Activated CD4-positive, CD25-positive, alpha-beta regulatory T cell (primary cell): ENCODE results near the gene GOLGA6L22.
"Not testable (repeated sequence)": the region's sequence is repeated elsewhere in the genome, so short reads cannot be mapped to it uniquely, and the experiment has no call there.

Experiments used
- DNase-seq, 4 experiments: peaks; one replicate each; lab custom pipeline; 2025; lab: John Stamatoyannopoulos, UW

Gene GOLGA6L22

GRCh38 chr15:22458603-22459002 lies at the start of gene GOLGA6L22:
Gene GOLGA6L22, plus strand, starts transcription at chr15:22458903. Its CDS starts 91 bp downstream, at chr15:22458994.
- not testable (repeated sequence) for DNase-seq

- DNase-seq: not testable (repeated sequence)
These were observed 41.4 kb upstream of the GOLGA6L22 start for GRCh38 chr15:22417288-22417687.

GRCh38 chr15:22417795-22418194 lies 40.9 kb upstream of the GOLGA6L22 start:
- DNase-seq: not testable (repeated sequence)

GRCh38 chr15:22418212-22418611 lies 40.5 kb upstream of the GOLGA6L22 start:
- DNase-seq: not testable (repeated sequence)

GRCh38 chr15:22418666-22419065 lies 40.0 kb upstream of the GOLGA6L22 start:
- DNase-seq: not testable (repeated sequence)

- DNase-seq: not testable (repeated sequence)
These were observed 38.4 kb upstream of the GOLGA6L22 start for GRCh38 chr15:22420340-22420739.

GRCh38 chr15:22429426-22429825 lies 29.3 kb upstream of the GOLGA6L22 start:
- not testable (repeated sequence) for DNase-seq

- DNase-seq: not testable (repeated sequence)
These were observed 27.0 kb upstream of the GOLGA6L22 start for GRCh38 chr15:22431687-22432086.

GRCh38 chr15:22494490-22495113 lies 35.9 kb downstream of the GOLGA6L22 start:
- not testable (repeated sequence) for DNase-seq

GRCh38 chr15:22497200-22497599 lies 38.5 kb downstream of the GOLGA6L22 start:
- DNase-seq: not testable (repeated sequence)

GRCh38 chr15:22498220-22498925 lies 39.7 kb downstream of the GOLGA6L22 start:
- DNase-seq: not testable (repeated sequence)

- not testable (repeated sequence) for DNase-seq
These were observed 43.6 kb downstream of the GOLGA6L22 start for GRCh38 chr15:22502272-22502671.

GRCh38 chr15:22506959-22507358 lies 48.3 kb downstream of the GOLGA6L22 start:
- DNase-seq: not testable (repeated sequence)

GRCh38 chr15:22516140-22516539 lies 57.4 kb downstream of the GOLGA6L22 start:
- DNase-seq: not testable (repeated sequence)
